ENCODE results near the gene SOX5. TPM values are rescaled to one million over a fixed set of nuclear protein-coding genes. Genes with fewer than 3 reads are reported as not detected.

The SOX5 gene
- total RNA-seq (2022; extraction: Qiagen RNA extraction): not detected in 5 replicates

GRCh38 chr12:23949348-23950209 is at the start of gene SOX5:
TSS of gene SOX5 (minus strand) at chr12:23949670. CDS start at chr12:23949601, 69 bp downstream.

Data from A549 treated with Mapracorat at 1 μM for 4 hours (cell line).